NB4 (cell line): ENCODE results near the gene DGKI.

ENCODE experiments used
- DNase-seq: peaks from one replicate; pipeline ENCODE4 v3.0.0; 2010; ENCODE audit warnings: low read depth
- H3K4me3 ChIP-seq: one replicate; pipeline ENCODE4 v1.5.1; 2011; ENCODE audit warnings: mild to moderate bottlenecking, low read depth, low read length, moderate library complexity
- CTCF ChIP-seq: IDR thresholded peaks from one replicate; pipeline ENCODE4 v1.5.1; 2012; ENCODE audit warnings: low read depth, low read length
- MYC ChIP-seq: IDR thresholded peaks from 2 replicates; pipeline ENCODE4 v1.6.1; 2011; ENCODE audit warnings: low read depth, low read length
- POLR2A ChIP-seq: IDR thresholded peaks from 2 replicates; pipeline ENCODE4 v1.6.1; 2011; ENCODE audit warnings: mild to moderate bottlenecking; ENCODE audit not compliant: insufficient read length; ENCODE audit errors: extremely low read depth
- TF ChIP-seq, protein P1 (sequence below): IDR thresholded peaks from 2 replicates; pipeline ENCODE4 v1.6.1; 2011; ENCODE audit warnings: low read depth, low read length

Gene DGKI

DNA sequence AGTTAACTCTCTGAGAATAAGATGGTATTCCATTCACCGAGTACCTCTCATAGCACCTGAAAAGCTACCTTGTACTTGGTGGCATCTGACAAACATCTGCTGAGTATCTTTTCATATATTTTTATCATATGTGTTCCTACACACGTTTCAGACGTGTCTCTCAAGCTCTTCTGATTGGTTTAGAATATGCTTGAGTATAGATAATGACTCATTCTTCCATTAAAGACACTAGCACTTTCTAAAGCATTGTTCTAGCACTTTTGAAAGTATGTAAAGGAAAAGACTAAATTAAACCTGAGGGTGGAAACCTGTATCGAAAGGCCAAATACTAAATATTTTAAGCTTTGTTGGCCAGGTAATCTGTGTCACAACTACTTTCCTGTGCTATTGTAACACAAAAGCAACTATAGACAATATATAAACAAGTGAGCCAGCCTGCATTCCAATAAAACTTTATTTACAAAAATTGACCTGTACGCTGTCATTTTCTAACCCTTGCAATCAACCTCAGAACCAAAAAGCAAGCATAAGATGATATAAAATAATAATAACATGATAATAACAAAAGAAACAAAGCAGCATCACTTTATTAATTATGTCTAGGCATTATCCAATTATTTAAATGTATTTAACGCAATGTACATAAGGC is 95.3 kb downstream of the DGKI start:
- H3K4me3 ChIP-seq = no peak overlapping the region
- no peak for DNase-seq
- TF ChIP-seq MYC (no peak), CTCF (no peak), POLR2A (no peak)
- TF ChIP-seq, protein P1, sequence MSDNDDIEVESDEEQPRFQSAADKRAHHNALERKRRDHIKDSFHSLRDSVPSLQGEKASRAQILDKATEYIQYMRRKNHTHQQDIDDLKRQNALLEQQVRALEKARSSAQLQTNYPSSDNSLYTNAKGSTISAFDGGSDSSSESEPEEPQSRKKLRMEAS = no peak

DNA sequence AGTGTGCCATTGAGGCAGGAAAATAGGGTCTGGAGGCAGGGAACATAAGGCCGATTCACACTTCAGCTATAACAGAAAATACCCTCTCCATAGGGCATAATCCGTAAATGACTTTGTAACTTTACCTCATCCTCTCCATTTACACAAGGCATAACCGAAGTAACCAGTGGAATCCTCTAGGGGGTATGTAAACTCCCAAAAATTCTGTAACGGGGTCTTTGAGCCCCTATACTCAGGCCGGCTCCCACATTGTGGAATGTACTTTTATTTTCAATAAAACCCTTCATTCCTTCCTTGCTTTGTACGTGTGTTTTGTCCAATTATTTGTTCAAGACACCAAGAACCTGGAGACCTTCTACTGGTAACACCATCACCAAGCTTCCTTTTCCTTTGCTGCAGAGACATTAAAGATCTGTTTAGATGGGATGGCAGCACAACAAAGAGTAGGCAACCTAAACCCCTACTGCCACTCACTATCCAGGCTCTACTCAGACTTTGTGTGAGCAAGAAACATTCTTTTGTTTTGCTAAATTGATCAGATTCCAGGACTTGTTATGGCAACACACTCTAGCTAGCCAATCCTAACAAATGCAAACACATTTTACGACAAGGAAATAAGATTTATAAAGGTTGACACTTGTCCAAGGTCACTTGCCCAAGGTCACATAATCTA is 99.3 kb downstream of the DGKI start:
- TF ChIP-seq POLR2A (no peak), MYC (no peak), CTCF (no peak)
- TF ChIP-seq, protein P1 = no peak
- no peak for DNase-seq

GRCh38 chr7:137743021-137743420 is 103.8 kb downstream of the DGKI start:
- TF ChIP-seq, protein P1 = no peak
- DNase-seq = no peak
- no peak overlapping the region for H3K4me3 ChIP-seq

More for the DNA sequence above, 99.3 kb downstream of the DGKI start:
- H3K4me3 ChIP-seq = no peak overlapping the region

- TF ChIP-seq CTCF = no peak
- TF ChIP-seq, protein P1 = no peak
- TF ChIP-seq POLR2A = no peak
- no peak for TF ChIP-seq MYC
Observed at GRCh38 chr7:137742051-137742450, 104.7 kb downstream of the DGKI start.

GRCh38 chr7:137741443-137741842 is 105.3 kb downstream of the DGKI start:
- TF ChIP-seq, protein P1 = no peak
- TF ChIP-seq CTCF (no peak), POLR2A (no peak), MYC (no peak)
- no peak for DNase-seq
- H3K4me3 ChIP-seq = no peak overlapping the region

More at GRCh38 chr7:137742051-137742450, 104.7 kb downstream of the DGKI start:
- H3K4me3 ChIP-seq = no peak overlapping the region
- DNase-seq = no peak

- DNase-seq = no peak
- no peak overlapping the region for H3K4me3 ChIP-seq
- TF ChIP-seq MYC = no peak
- TF ChIP-seq, protein P1 = no peak
- TF ChIP-seq POLR2A = no peak
- TF ChIP-seq CTCF = no peak
Observed at GRCh38 chr7:137734221-137734620, 112.6 kb downstream of the DGKI start.
